K562 (cell line): ENCODE data around the gene RAB13. TPM values are rescaled to one million over a fixed set of nuclear protein-coding genes. Genes with fewer than 3 reads are reported as not detected.

ENCODE experiments used
- ATAC-seq: fragments of 200-7000 bp; cut with Tn5 transposase; 3 replicates; pipeline ENCODE4 v1.9.1; 2020; ENCODE audit warnings: moderate library complexity
- BruUV-seq: library from RNA; stranded (reverse); fragments of 400-500 nt; replicated peaks from 2 replicates; lab custom pipeline; 2021; lab: Mats Ljungman, UMichigan
- CTCF ChIA-PET: fragments of 300-600 bp; formaldehyde crosslinking; extraction: SDS; loops from one replicate; lab custom pipeline; 2021; ENCODE audit warnings: low intra/inter-chr PET ratio; lab: Yijun Ruan, JAX
- POLR2A ChIA-PET: fragments of 300-600, 350-650 bp; sonication (Branson Sonifier 250); formaldehyde crosslinking; extraction: SDS; loops from one replicate; lab custom pipeline; 2021; ENCODE audit warnings: antibody characterized with exemption, inconsistent platforms; lab: Yijun Ruan, JAX
- DNase-seq, 4 experiments: peaks; one replicate each; pipeline versions ENCODE4 v3.0.0 to v3.0.0-alpha.2; 2011 to 2018; ENCODE audit warnings: low spot score in 3 of 4, mixed read lengths in 3 of 4; ENCODE audit errors: extremely low read depth in 1 of 4
- FAIRE-seq: peaks from 2 replicates; lab custom pipeline; 2011; peaks lifted over from hg19 to GRCh38; lab: Jason Lieb, UNC
- H2AFZ ChIP-seq: 2 replicates; pipeline ENCODE4 v1.6.0; 2011; ENCODE audit warnings: low read depth, low read length, control low read depth, inconsistent platforms
- H3K27ac ChIP-seq: fragments of 200-600 bp; 3 replicates; pipeline ENCODE4 v1.8.0; 2011; ENCODE audit warnings: low read depth, mild to moderate bottlenecking, control low read depth, inconsistent platforms, low read length, moderate library complexity, mixed read lengths; ENCODE audit errors: extremely low read depth
- H3K27me3 ChIP-seq, 2 experiments: fragments of 300-600 bp in 1 of 2; 2 replicates in 1 of 2; 3 replicates in 1 of 2; pipeline versions ENCODE4 v1.6.0 to v1.8.0; 2011; ENCODE audit warnings: inconsistent platforms in 2 of 2, low read length in 2 of 2, mild to moderate bottlenecking in 1 of 2, mixed read lengths in 1 of 2, moderate library complexity in 1 of 2; ENCODE audit not compliant: control insufficient read depth in 2 of 2, insufficient read depth in 2 of 2
- H3K36me3 ChIP-seq: fragments of 300-600 bp; 3 replicates; pipeline ENCODE4 v1.8.0; 2011; ENCODE audit warnings: mild to moderate bottlenecking, low read length, inconsistent platforms; ENCODE audit not compliant: control insufficient read depth, insufficient read depth
- H3K4me1 ChIP-seq, 2 experiments: fragments of 200-600 bp in 1 of 2; replicated peaks in 1 of 2; 2 replicates in 1 of 2; 3 replicates in 1 of 2; pipeline versions ENCODE4 v1.5.1 to v1.8.0; 2011; ENCODE audit warnings: inconsistent platforms in 2 of 2, low read length in 2 of 2, mild to moderate bottlenecking in 1 of 2, mixed read lengths in 1 of 2, moderate library complexity in 1 of 2; ENCODE audit not compliant: control insufficient read depth in 2 of 2, insufficient read depth in 2 of 2
- H3K4me2 ChIP-seq: 2 replicates; pipeline ENCODE4 v1.6.1; 2011; ENCODE audit warnings: low read length, control low read depth, inconsistent platforms, mixed read lengths; ENCODE audit not compliant: insufficient read depth
- H3K4me3 ChIP-seq: fragments of 200-600 bp; sonication (generic), shearing (Covaris generic); 2 replicates; pipeline ENCODE4 v1.5.1; 2016; ENCODE audit warnings: control low read depth, inconsistent platforms
- H3K79me2 ChIP-seq: fragments of 200-600 bp; 3 replicates; pipeline ENCODE4 v1.8.0; 2011; ENCODE audit warnings: low read length, inconsistent platforms; ENCODE audit not compliant: control insufficient read depth, insufficient read depth
- H3K9ac ChIP-seq, 2 experiments: 2 replicates each; pipeline versions ENCODE4 v1.6.0 to v1.6.1; 2011; ENCODE audit warnings: low read depth in 2 of 2, low read length in 2 of 2, control low read depth in 1 of 2, inconsistent platforms in 1 of 2, mild to moderate bottlenecking in 1 of 2, mixed read lengths in 1 of 2; ENCODE audit not compliant: insufficient read depth in 1 of 2
- H3K9me1 ChIP-seq: one replicate; pipeline ENCODE4 v1.6.0; 2011; ENCODE audit warnings: inconsistent platforms, mild to moderate bottlenecking, low read length, moderate library complexity; ENCODE audit not compliant: control insufficient read depth, insufficient read depth
- H3K9me3 ChIP-seq: replicated peaks from 2 replicates; pipeline ENCODE4 v1.5.1; 2011; ENCODE audit warnings: low read depth, low read length, inconsistent platforms; ENCODE audit not compliant: control insufficient read depth, insufficient read depth
- H4K20me1 ChIP-seq: replicated peaks from 2 replicates; pipeline ENCODE4 v1.6.1; 2011; ENCODE audit warnings: low read length, inconsistent platforms, mixed read lengths; ENCODE audit not compliant: control insufficient read depth, insufficient read depth
- BACH1 ChIP-seq: fragments of 200-800 bp; sonication (Bioruptor generic); IDR thresholded peaks from 2 replicates; pipeline ENCODE4 v1.6.1; 2016; ENCODE audit warnings: missing genetic modification characterization, missing compliant biosample characterization
- BRD9 ChIP-seq: fragments of 450-650 bp; IDR thresholded peaks from 2 replicates; pipeline ENCODE4 v1.6.1; 2018; ENCODE audit warnings: low read depth; ENCODE audit not compliant: partially characterized antibody
- CBFB ChIP-seq: sonication (generic); formaldehyde crosslinking; IDR thresholded peaks from 2 replicates; pipeline ENCODE4 v1.4.0; 2020; ENCODE audit warnings: mild to moderate bottlenecking, missing genetic modification reagents
- CSDE1 ChIP-seq, 2 experiments: fragments of 450-650 bp; IDR thresholded peaks; 2 replicates each; pipeline ENCODE4 v1.6.1; 2016; ENCODE audit warnings: mild to moderate bottlenecking in 1 of 2
- HDAC3 ChIP-seq: fragments of 450-650 bp; IDR thresholded peaks from 2 replicates; pipeline ENCODE4 v1.6.1; 2018; ENCODE audit warnings: borderline replicate concordance, mild to moderate bottlenecking, moderate library complexity; ENCODE audit not compliant: partially characterized antibody
- KAT8 ChIP-seq: fragments of 450-650 bp; IDR thresholded peaks from 2 replicates; pipeline ENCODE4 v1.6.1; 2016; ENCODE audit warnings: low read depth, mild to moderate bottlenecking
- MEIS2 ChIP-seq: fragments of 450-650 bp; IDR thresholded peaks from 2 replicates; pipeline ENCODE4 v1.6.1; 2014; ENCODE audit warnings: mild to moderate bottlenecking; ENCODE audit not compliant: partially characterized antibody
- NKRF ChIP-seq: fragments of 450-650 bp; IDR thresholded peaks from 2 replicates; pipeline ENCODE4 v1.6.1; 2016; ENCODE audit warnings: borderline replicate concordance
- POLR2A ChIP-seq: fragments of 450-650 bp; conservative IDR thresholded peaks from 2 replicates; pipeline ENCODE4 v1.6.1; 2016
- PRPF4 ChIP-seq: fragments of 200-400 bp; formaldehyde crosslinking; IDR thresholded peaks from one replicate; pipeline ENCODE4 v1.6.1; 2017; ENCODE audit warnings: low read length, low read depth, mild to moderate bottlenecking; ENCODE audit not compliant: insufficient read depth, poor library complexity, severe bottlenecking
- RBFOX2 ChIP-seq: fragments of 200-400 bp; formaldehyde crosslinking; IDR thresholded peaks from 2 replicates; pipeline ENCODE4 v1.6.1; 2017; ENCODE audit warnings: low read depth, mild to moderate bottlenecking, low read length, moderate library complexity
- RBM22 ChIP-seq: fragments of 200-400 bp; formaldehyde crosslinking; IDR thresholded peaks from 2 replicates; pipeline ENCODE4 v1.6.1; 2018; ENCODE audit warnings: low read length, low read depth; ENCODE audit not compliant: poor library complexity, severe bottlenecking
- RCOR1 ChIP-seq, 2 experiments: IDR thresholded peaks; 2 replicates each; pipeline ENCODE4 v1.6.1; 2012; ENCODE audit warnings: low read depth in 2 of 2, low read length in 2 of 2, borderline replicate concordance in 1 of 2, improper control_type of control experiment in 1 of 2
- TFAP4 ChIP-seq: sonication (generic); formaldehyde crosslinking; IDR thresholded peaks from 2 replicates; pipeline ENCODE4 v1.8.0; 2022; ENCODE audit warnings: missing genetic modification reagents, mild to moderate bottlenecking, moderate library complexity, borderline replicate concordance
- THRAP3 ChIP-seq: fragments of 450-650 bp; IDR thresholded peaks from 2 replicates; pipeline ENCODE4 v1.6.1; 2016; ENCODE audit warnings: mild to moderate bottlenecking, inconsistent platforms, borderline replicate concordance
- WGBS: fragments of 100-300 bp; shearing (Covaris generic); methylation state at CpG from one replicate; pipeline ENCODE4 v1.1.6; 2016; ENCODE audit warnings: low coverage, mixed read lengths; ENCODE audit not compliant: insufficient coverage; ENCODE audit errors: missing lambda C conversion rate; 5-methylcytosine and 5-hydroxymethylcytosine counted together
- in situ Hi-C: fragments of 300-500 bp; cut with MboI; formaldehyde crosslinking; loops from 4 replicates; pipeline ENCODE4 v1.15.0; 2018; ENCODE audit warnings: inconsistent platforms, mixed read lengths
- intact Hi-C: fragments of 100-400 bp; cut with micrococcal nuclease; formaldehyde crosslinking; loops from 2 replicates; pipeline ENCODE4 v1.14.2; 2022
- polyA plus RNA-seq, 8 experiments: library from polyadenylated mRNA; depleted of rRNA in 4 of 8; stranded (reverse) in 5 of 8; unstranded in 3 of 8; fragments of >200 nt; fragmentation: Nextera tagmentation in 2 of 8; fragmentation: Illumina TruSeq in 1 of 8; extraction: Ambion mirVana in 2 of 8; extraction: Trizol in 1 of 8; gene quantifications; 2 replicates each; pipeline versions ENCODE4 v1.2.1 to v1.2.3, GENCODE V29; 2011 to 2014; ENCODE audit warnings: inconsistent platforms in 1 of 8, missing spikeins in 1 of 8
- total RNA-seq, 7 experiments: library from RNA; depleted of rRNA in 6 of 7; stranded (reverse); fragments of >200 nt in 6 of 7; fragmentation: Illumina TruSeq in 2 of 7; extraction: Trizol in 2 of 7; gene quantifications; 2 replicates each; pipeline versions ENCODE4 v1.2.1 to v1.2.3, GENCODE V29; 2011 to 2021; ENCODE audit warnings: low replicate concordance in 1 of 7

Gene RAB13
- total and polyA plus RNA-seq, 9 of the 15 experiments (the other 6 are each of a cell fraction or from before 2014, with no cell fraction given) = 22.3 to 100 (median 39.8) TPM

GRCh38 chr1:153991151-153991630 is 5.1 kb upstream of the RAB13 start (continued):
- TF ChIP-seq NKRF = 0 out of 2 replicates have a peak, but pooled peaks have one; percentile 14
- 0 out of 2 replicates have a peak, but pooled peaks have one; percentile 3 for TF ChIP-seq THRAP3
- no peak for TF ChIP-seq PRPF4
- TF ChIP-seq, all 486 proteins: peak for 7

GRCh38 chr1:153990468-153991150 is 4.5 kb upstream of the RAB13 start, which contains the start of gene RPS27:
RPS27 (plus strand) TSS chr1:153990762; CDS start chr1:153990797, 35 bp downstream.
- under 1% methylated on average over 36 of the region's 36 CpGs for WGBS
- in situ Hi-C loops = no loop called here
- peak within 1 kb of the TSS; percentile 97 for H3K9ac ChIP-seq
- FAIRE-seq (peak; percentile 98), DNase-seq (peak; percentile 82 to 98 (median 89)), ATAC-seq (peak; percentile 84)
- H3K4me2 ChIP-seq = peak within 1 kb of the TSS; percentile 98
- intact Hi-C loops = loop anchor here (5.0 kb wide), 1 partner anchor 192 kb away; no protein-coding TSS in a partner anchor
- ChIA-PET CTCF (interaction anchor here (0.6 kb wide), 1 partner anchor 274 kb away, joined by 7 read pairs; no protein-coding TSS in a partner anchor), POLR2A (interaction anchor here (0.6 to 4.4 kb wide), 91 partner anchors 9 to 591 kb away, joined by 3 to 104 read pairs (median 5); partner anchors contain the start of genes CHTOP, CREB3L4, CRTC2 and DENND4B)
- no peaks in the 10 kb centered on the region for H3K27me3 ChIP-seq
- peaks cover 41% of the 10 kb centered on the region for H3K36me3 ChIP-seq
- no peaks in the 10 kb centered on the region for H3K9me1 ChIP-seq
- no peaks in the 10 kb centered on the region; the same call in 1 of the 2 replicates for H4K20me1 ChIP-seq
- no TSS peak for BruUV-seq
- H3K27ac ChIP-seq = peak within 1 kb of the TSS; percentile 98
- peak within 1 kb of the TSS; percentile 81 for H3K4me3 ChIP-seq
- peak within 1 kb of the TSS; percentile 98 for H2AFZ ChIP-seq
- H3K79me2 ChIP-seq = peaks cover 31% of the 10 kb centered on the region
- H3K4me1 ChIP-seq = peaks cover 6 to 11% of the 10 kb centered on the region in 2 experiments; a peak in 3 of 5 replicates
- no peaks in the 10 kb centered on the region for H3K9me3 ChIP-seq
- TF ChIP-seq CSDE1 (IDR thresholded peaks at IDR 0.05) (peak; percentile 92 to 94), RCOR1 (IDR thresholded peaks at IDR 0.05; ENCODE audit: borderline replicate concordance in 1 of 2, low read depth in 2 of 2, low read length in 2 of 2) (0 out of 4 replicates have a peak, but pooled peaks of 1 of the 2 experiments have one; percentile 3), KAT8 (0 out of 2 replicates have a peak, but pooled peaks have one; percentile 42), RBM22 (no peak), RBFOX2 (peak; percentile 96), HDAC3 (peak; percentile 71), BACH1 (tag) (peak; percentile 87), BRD9 (peak; percentile 51), MEIS2 (peak; percentile 62), POLR2A (peak; percentile 100), CBFB (peak; percentile 44; the same call in 1 of the 2 replicates), TFAP4 (CRISPR knock-in tag) (peak; percentile 86)
